IMR-90 (cell line): ENCODE data around the gene MOCOS. TPM values are rescaled to one million over a fixed set of nuclear protein-coding genes. Genes with fewer than 3 reads are reported as not detected.

ENCODE experiments used
- ATAC-seq: fragments of 200-7000 bp; cut with Tn5 transposase; 2 replicates; pipeline ENCODE4 v1.9.1; 2020; ENCODE audit warnings: low read depth, mild to moderate bottlenecking, moderate library complexity
- BruUV-seq: library from RNA; stranded (reverse); fragments of 400-500 nt; replicated peaks from 2 replicates; lab custom pipeline; 2021; lab: Mats Ljungman, UMichigan
- CTCF ChIA-PET: fragments of 300-600 bp; formaldehyde crosslinking; extraction: SDS; loops from one replicate; lab custom pipeline; 2021; ENCODE audit warnings: antibody characterized with exemption; lab: Yijun Ruan, JAX
- POLR2A ChIA-PET: fragments of 300-600 bp; sonication (Branson Sonifier 250); formaldehyde crosslinking; loops from one replicate; lab custom pipeline; 2022; ENCODE audit warnings: antibody characterized with exemption; ENCODE audit not compliant: unreplicated experiment; lab: Charles Lee
- DNase-seq: peaks from one replicate; pipeline ENCODE4 v3.0.0; 2013
- H2AFZ ChIP-seq: replicated peaks from 2 replicates; pipeline ENCODE3; 2013; ENCODE audit warnings: low read length, mild to moderate bottlenecking; ENCODE audit not compliant: poor library complexity
- H2AK5ac ChIP-seq: 2 replicates; pipeline ENCODE4 v1.6.1; 2013; ENCODE audit warnings: low read depth, low read length, inconsistent platforms
- H2AK9ac ChIP-seq: replicated peaks from 2 replicates; pipeline ENCODE3; 2013; ENCODE audit warnings: mild to moderate bottlenecking, low read depth, low read length, moderate library complexity; ENCODE audit not compliant: poor library complexity
- H2BK120ac ChIP-seq: 2 replicates; pipeline ENCODE4 v1.6.1; 2013; ENCODE audit warnings: low read depth, low read length, inconsistent platforms
- H2BK15ac ChIP-seq: 3 replicates; pipeline ENCODE4 v1.6.1; 2013; ENCODE audit warnings: low read depth, low read length, inconsistent platforms
- H2BK20ac ChIP-seq: 2 replicates; pipeline ENCODE4 v1.6.1; 2013; ENCODE audit warnings: low read depth, mild to moderate bottlenecking, inconsistent platforms, low read length, moderate library complexity
- H2BK5ac ChIP-seq: 2 replicates; pipeline ENCODE4 v1.6.1; 2013; ENCODE audit warnings: mild to moderate bottlenecking, low read depth, low read length, inconsistent platforms; ENCODE audit not compliant: poor library complexity, severe bottlenecking
- H3K14ac ChIP-seq: replicated peaks from 2 replicates; pipeline ENCODE4 v1.6.1; 2013; ENCODE audit warnings: low read depth, low read length, inconsistent platforms
- H3K18ac ChIP-seq: 2 replicates; pipeline ENCODE4 v1.6.1; 2013; ENCODE audit warnings: low read depth, low read length, control low read depth
- H3K23ac ChIP-seq: 2 replicates; pipeline ENCODE4 v1.6.1; 2013; ENCODE audit warnings: low read depth, low read length, inconsistent platforms
- H3K27ac ChIP-seq: 2 replicates; pipeline ENCODE4 v1.5.1; 2013; ENCODE audit warnings: mild to moderate bottlenecking, control low read depth, low read length; ENCODE audit not compliant: insufficient read depth
- H3K27me3 ChIP-seq: 2 replicates; pipeline ENCODE4 v1.6.1; 2013; ENCODE audit warnings: low read length; ENCODE audit not compliant: control insufficient read depth, insufficient read depth
- H3K36me3 ChIP-seq: 2 replicates; pipeline ENCODE4 v1.6.1; 2013; ENCODE audit warnings: low read length, mixed read lengths; ENCODE audit not compliant: control insufficient read depth, insufficient read depth
- H3K4ac ChIP-seq: 2 replicates; pipeline ENCODE4 v1.6.1; 2013; ENCODE audit warnings: low read depth, low read length, inconsistent platforms
- H3K4me1 ChIP-seq: 2 replicates; pipeline ENCODE4 v1.6.1; 2013; ENCODE audit warnings: low read length, mixed read lengths; ENCODE audit not compliant: control insufficient read depth, insufficient read depth
- H3K4me2 ChIP-seq: 2 replicates; pipeline ENCODE4 v1.6.1; 2013; ENCODE audit warnings: low read depth, mild to moderate bottlenecking, control low read depth, low read length, moderate library complexity
- H3K4me3 ChIP-seq: 2 replicates; pipeline ENCODE4 v1.5.1; 2013; ENCODE audit warnings: low read depth, mild to moderate bottlenecking, control low read depth, low read length, moderate library complexity; ENCODE audit not compliant: insufficient read depth
- H3K56ac ChIP-seq: 2 replicates; pipeline ENCODE4 v1.6.1; 2013; ENCODE audit warnings: low read length, inconsistent platforms; ENCODE audit not compliant: insufficient read depth; ENCODE audit errors: extremely low read depth
- H3K79me1 ChIP-seq, 2 experiments: 2 replicates each; pipeline ENCODE4 v1.6.1; 2013; ENCODE audit warnings: low read length in 2 of 2, inconsistent platforms in 1 of 2, low read depth in 1 of 2
- H3K9ac ChIP-seq: 2 replicates; pipeline ENCODE4 v1.6.1; 2013; ENCODE audit warnings: low read depth, low read length, control low read depth
- H3K9me1 ChIP-seq: 2 replicates; pipeline ENCODE4 v1.6.1; 2013; ENCODE audit warnings: low read length, inconsistent platforms; ENCODE audit not compliant: insufficient read depth
- H3K9me3 ChIP-seq: 2 replicates; pipeline ENCODE4 v1.6.1; 2013; ENCODE audit warnings: low read length; ENCODE audit not compliant: control insufficient read depth, insufficient read depth
- H4K20me1 ChIP-seq: 2 replicates; pipeline ENCODE4 v1.6.1; 2013; ENCODE audit warnings: low read length, inconsistent platforms; ENCODE audit not compliant: insufficient read depth
- H4K5ac ChIP-seq: 2 replicates; pipeline ENCODE4 v1.6.1; 2013; ENCODE audit warnings: mild to moderate bottlenecking, low read depth, low read length, control low read depth
- H4K8ac ChIP-seq, 2 experiments: 2 replicates each; pipeline ENCODE4 v1.6.1; 2013; ENCODE audit warnings: low read depth in 2 of 2, low read length in 2 of 2, control low read depth in 1 of 2, inconsistent platforms in 1 of 2
- H4K91ac ChIP-seq: 2 replicates; pipeline ENCODE4 v1.6.1; 2013; ENCODE audit warnings: low read depth, low read length, inconsistent platforms; ENCODE audit not compliant: insufficient read depth
- BHLHE40 ChIP-seq: fragments of 150-350 bp; IDR thresholded peaks from 2 replicates; pipeline ENCODE4 v1.6.1; 2016; ENCODE audit warnings: mild to moderate bottlenecking, low read depth, low read length
- CEBPB ChIP-seq: IDR thresholded peaks from 2 replicates; pipeline ENCODE4 v1.6.1; 2012; ENCODE audit warnings: low read depth, low read length, improper control_type of control experiment
- MXI1 ChIP-seq: IDR thresholded peaks from 2 replicates; pipeline ENCODE4 v1.6.1; 2012; ENCODE audit warnings: low read depth, mild to moderate bottlenecking, low read length, moderate library complexity, borderline replicate concordance
- POLR2A ChIP-seq: IDR thresholded peaks from 2 replicates; pipeline ENCODE4 v1.6.1; 2012; ENCODE audit warnings: mild to moderate bottlenecking, low read depth, low read length
- RFX5 ChIP-seq: IDR thresholded peaks from 2 replicates; pipeline ENCODE4 v1.8.0; 2012; ENCODE audit warnings: low read depth, mild to moderate bottlenecking, low read length, moderate library complexity
- WGBS, 2 experiments: methylation state at CpG; one replicate each; pipeline versions ENCODE4 v1.1.5 to v1.1.7; 2013; ENCODE audit warnings: missing lambda C conversion rate in 2 of 2; ENCODE audit not compliant: insufficient read length in 1 of 2; ENCODE audit errors: extremely low coverage in 2 of 2; 5-methylcytosine and 5-hydroxymethylcytosine counted together
- dilution Hi-C: fragments of 300-500 bp; cut with HindIII; formaldehyde crosslinking; loops from one replicate; pipeline ENCODE4 v1.14.3; 2018; ENCODE audit warnings: low sequenced_read_pairs; ENCODE audit not compliant: unreplicated experiment
- in situ Hi-C: fragments of 300-500 bp; cut with MboI; formaldehyde crosslinking; loops from 3 replicates; pipeline ENCODE4 v1.14.3; 2019; ENCODE audit warnings: low sequenced_read_pairs, inconsistent platforms, mixed read lengths
- intact Hi-C: fragments of 100-400 bp; cut with micrococcal nuclease; formaldehyde crosslinking; loops from 2 replicates; pipeline ENCODE4 v1.10.0; 2022
- polyA plus RNA-seq, 3 experiments: library from polyadenylated mRNA; depleted of rRNA; stranded (reverse); fragments of >200 nt; gene quantifications; 2 replicates each; pipeline ENCODE4 v1.2.3, GENCODE V29; 2012; ENCODE audit warnings: low replicate concordance in 1 of 3
- total RNA-seq: library from RNA; depleted of rRNA; stranded (reverse); fragments of >200 nt; gene quantifications from 2 replicates; pipeline ENCODE4 v1.2.3, GENCODE V29; 2012

The MOCOS gene
- total and polyA plus RNA-seq, 2 of the 4 experiments (the other 2 are of a cell fraction) = 1.1 to 2.2 TPM

DNA sequence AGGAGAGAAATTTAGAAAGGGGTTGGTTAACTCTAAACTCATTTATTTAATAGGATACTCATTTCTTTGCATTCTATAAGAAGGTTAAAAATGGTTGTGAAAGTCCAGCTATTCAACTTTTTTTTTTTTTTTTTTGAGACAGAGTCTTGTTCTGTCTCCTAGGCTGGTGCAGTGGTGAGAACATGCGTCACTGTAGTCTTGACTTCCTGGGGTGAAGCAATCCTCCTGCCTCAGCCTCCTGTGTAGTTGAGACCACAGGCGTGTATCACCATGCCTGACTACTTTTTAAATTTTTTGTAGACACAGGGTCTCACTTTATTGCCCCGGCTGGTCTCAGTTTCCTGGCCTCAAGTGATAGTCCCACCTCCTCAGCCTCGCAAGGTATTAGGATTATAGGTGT lies 45.7 kb upstream of the MOCOS start:
- in situ Hi-C loops (no loop called here), dilution Hi-C loops (no loop called here), intact Hi-C loops (no loop called here)
- H3K27ac ChIP-seq = no peak overlapping the region
- no peak overlapping the region for H3K4me3 ChIP-seq
- H2BK20ac ChIP-seq = no peak overlapping the region
- H2AFZ ChIP-seq = no peak overlapping the region
- no peak overlapping the region for H3K56ac ChIP-seq
- H3K4me1 ChIP-seq = no peaks in the 10 kb centered on the region
- no peak overlapping the region for H3K4ac ChIP-seq
- no peak overlapping the region for H3K4me2 ChIP-seq
- DNase-seq = no peak
- no peak for TF ChIP-seq BHLHE40
- TF ChIP-seq MXI1 = no peak
- no peak for TF ChIP-seq RFX5
- TF ChIP-seq CEBPB = no peak
- no peak for TF ChIP-seq POLR2A
- no peak overlapping the region for H3K9ac ChIP-seq
- no peak overlapping the region for H2AK5ac ChIP-seq
- H4K91ac ChIP-seq = no peak overlapping the region
- H3K79me1 ChIP-seq = peaks cover 2 to 3% of the 10 kb centered on the region in 2 experiments; a peak in 2 of 4 replicates
- no peaks in the 10 kb centered on the region for H4K20me1 ChIP-seq
- H3K23ac ChIP-seq = no peak overlapping the region
- H3K27me3 ChIP-seq = no peaks in the 10 kb centered on the region
- H2BK120ac ChIP-seq = no peak overlapping the region
- no CpG with 5 or more reads among the region's 4 CpGs for WGBS, 2 experiments
- H3K36me3 ChIP-seq = peaks cover 51% of the 10 kb centered on the region
- H4K5ac ChIP-seq = no peak overlapping the region
- CTCF ChIA-PET = no interaction called here
- no peak overlapping the region for H2BK5ac ChIP-seq
- ATAC-seq = no peak
- POLR2A ChIA-PET = no interaction called here
- H2BK15ac ChIP-seq = no peak overlapping the region
- BruUV-seq = no TSS peak
- H3K9me1 ChIP-seq = no peaks in the 10 kb centered on the region; the same call in 1 of the 2 replicates
- H3K14ac ChIP-seq = no peak overlapping the region
- H4K8ac ChIP-seq = no peak overlapping the region
- no peaks in the 10 kb centered on the region for H3K9me3 ChIP-seq
- H3K18ac ChIP-seq = no peak overlapping the region
- no peak overlapping the region for H2AK9ac ChIP-seq
